Astrocyte (in vitro differentiated cells and primary cell): ENCODE data around the gene SENP8.

Source experiments
- CTCF ChIP-seq: IDR thresholded peaks from 2 replicates; pipeline ENCODE4 v1.5.1; 2011; ENCODE audit warnings: low read depth, mild to moderate bottlenecking, inconsistent platforms, low read length, moderate library complexity; ENCODE audit not compliant: insufficient read depth
- EZH2 ChIP-seq: IDR thresholded peaks from 2 replicates; pipeline ENCODE4 v1.6.1; 2012; ENCODE audit warnings: mild to moderate bottlenecking, low read length, inconsistent platforms; ENCODE audit not compliant: insufficient read depth

GRCh38 chr15:72153269-72154000 is 35.2 kb downstream of the SENP8 start:
- TF ChIP-seq EZH2: no peak
- TF ChIP-seq CTCF: no peak
